ENCODE data around the gene TMEM132A.

TMEM132A gene

DNA sequence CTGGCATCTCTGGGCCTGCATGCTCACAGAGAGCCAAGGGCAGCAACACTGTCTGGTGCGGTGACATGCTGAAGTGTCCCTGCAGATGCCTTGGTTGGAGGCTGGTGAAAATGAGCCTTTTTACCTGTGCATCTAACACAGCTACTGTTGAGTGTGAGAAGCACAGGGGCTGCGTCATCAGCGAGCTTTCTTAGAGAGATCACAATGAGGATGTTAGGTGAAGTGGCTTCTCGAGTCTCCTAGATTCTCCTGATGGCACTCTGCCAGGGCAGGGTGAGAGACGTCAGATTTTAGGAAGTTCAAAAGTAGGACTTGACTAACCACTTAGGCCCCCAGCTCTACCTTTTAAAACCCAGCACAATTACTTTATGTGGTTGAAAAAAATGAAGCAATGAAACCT is 31.3 kb downstream of the TMEM132A start:
- DNase-seq (ENCODE audit: extremely low spot score) = no peak
- no peak for TF ChIP-seq FOXM1 (IDR thresholded peaks at IDR 0.05; ENCODE audit: borderline replicate concordance)
- TF ChIP-seq BHLHE40 (IDR thresholded peaks at IDR 0.05; ENCODE audit: borderline replicate concordance) = no peak
- no peak for TF ChIP-seq ZNF384 (IDR thresholded peaks at IDR 0.05)
- TF ChIP-seq HDGF (IDR thresholded peaks at IDR 0.05; ENCODE audit: borderline replicate concordance) = no peak
- TF ChIP-seq, protein P1, sequence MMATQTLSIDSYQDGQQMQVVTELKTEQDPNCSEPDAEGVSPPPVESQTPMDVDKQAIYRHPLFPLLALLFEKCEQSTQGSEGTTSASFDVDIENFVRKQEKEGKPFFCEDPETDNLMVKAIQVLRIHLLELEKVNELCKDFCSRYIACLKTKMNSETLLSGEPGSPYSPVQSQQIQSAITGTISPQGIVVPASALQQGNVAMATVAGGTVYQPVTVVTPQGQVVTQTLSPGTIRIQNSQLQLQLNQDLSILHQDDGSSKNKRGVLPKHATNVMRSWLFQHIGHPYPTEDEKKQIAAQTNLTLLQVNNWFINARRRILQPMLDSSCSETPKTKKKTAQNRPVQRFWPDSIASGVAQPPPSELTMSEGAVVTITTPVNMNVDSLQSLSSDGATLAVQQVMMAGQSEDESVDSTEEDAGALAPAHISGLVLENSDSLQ (IDR thresholded peaks at IDR 0.05) = no peak
- no peak for TF ChIP-seq CTBP1 (IDR thresholded peaks at IDR 0.05; ENCODE audit: borderline replicate concordance)
- no peak for TF ChIP-seq FOXA1 (IDR thresholded peaks at IDR 0.05)
- no peak for TF ChIP-seq SP1 (IDR thresholded peaks at IDR 0.05)
- TF ChIP-seq TARDBP (IDR thresholded peaks at IDR 0.05) = no peak
- no peak for TF ChIP-seq FOXK2 (IDR thresholded peaks at IDR 0.05)
- no peak for TF ChIP-seq NFRKB (IDR thresholded peaks at IDR 0.05)
- TF ChIP-seq SUZ12 (IDR thresholded peaks at IDR 0.05) = no peak
- TF ChIP-seq ARNT (IDR thresholded peaks at IDR 0.05) = no peak
- TF ChIP-seq L3MBTL2 (conservative IDR thresholded peaks at IDR 0.05) = no peak
- TF ChIP-seq LEF1 (IDR thresholded peaks at IDR 0.05; ENCODE audit: borderline replicate concordance) = no peak
- TF ChIP-seq ELF4 (IDR thresholded peaks at IDR 0.05) = no peak
- ChIA-PET POLR2A (no interaction called here), CTCF (interaction anchor here (0.6 kb wide), 1 partner anchor 551 kb away, joined by 3 read pairs; no protein-coding TSS in a partner anchor)

DNA sequence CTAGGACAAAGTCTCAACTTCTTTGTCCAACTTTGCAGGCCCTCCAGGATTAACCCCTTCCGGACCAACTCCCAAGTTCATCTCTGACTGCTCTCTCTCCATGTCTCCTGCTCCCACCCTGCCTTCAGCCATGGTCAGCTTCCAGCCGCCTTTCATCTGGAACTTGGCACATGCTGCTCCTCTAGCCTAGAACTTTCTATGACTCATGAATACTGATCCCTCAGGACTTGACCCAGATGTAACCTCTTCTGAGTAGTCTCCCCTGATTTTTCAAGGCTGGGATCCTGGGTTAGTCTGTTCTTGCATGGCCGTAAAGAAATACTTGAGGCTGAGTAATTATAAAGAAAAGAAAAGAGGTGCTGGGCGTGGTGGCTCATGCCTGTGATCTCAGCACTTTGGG is 32.9 kb downstream of the TMEM132A start:
- no peak for DNase-seq (ENCODE audit: extremely low spot score)
- POLR2A ChIA-PET = no interaction called here
- TF ChIP-seq L3MBTL2 (conservative IDR thresholded peaks at IDR 0.05) (no peak), FOXA1 (IDR thresholded peaks at IDR 0.05) (no peak), FOXK2 (IDR thresholded peaks at IDR 0.05) (no peak), LEF1 (IDR thresholded peaks at IDR 0.05; ENCODE audit: borderline replicate concordance) (no peak), FOXM1 (IDR thresholded peaks at IDR 0.05; ENCODE audit: borderline replicate concordance) (no peak), SUZ12 (IDR thresholded peaks at IDR 0.05) (no peak), ARNT (IDR thresholded peaks at IDR 0.05) (no peak), ELF4 (IDR thresholded peaks at IDR 0.05) (no peak), BHLHE40 (IDR thresholded peaks at IDR 0.05; ENCODE audit: borderline replicate concordance) (no peak), TARDBP (IDR thresholded peaks at IDR 0.05) (no peak), HDGF (IDR thresholded peaks at IDR 0.05; ENCODE audit: borderline replicate concordance) (no peak)
- TF ChIP-seq, protein P1 (IDR thresholded peaks at IDR 0.05) = no peak
- CTCF ChIA-PET = no interaction called here

DNA sequence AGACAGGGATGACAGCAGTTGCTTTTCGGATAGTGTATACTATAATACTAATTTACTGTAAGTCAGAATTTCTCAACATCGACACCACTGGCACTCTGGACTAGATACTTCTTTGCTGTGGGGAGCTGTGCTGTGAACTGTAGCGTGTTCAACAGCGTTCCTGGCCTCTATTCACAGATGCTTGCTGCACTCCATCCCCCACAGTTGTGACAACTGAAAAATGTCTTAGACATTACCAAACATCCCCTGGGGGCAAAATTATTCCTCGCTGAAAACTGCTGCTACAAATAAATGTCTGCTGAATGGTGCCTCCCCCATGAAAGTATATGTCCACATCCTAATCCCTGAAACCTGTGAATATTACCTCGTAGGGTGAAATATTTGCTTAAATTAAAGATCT is 35.2 kb downstream of the TMEM132A start:
- ChIA-PET CTCF (no interaction called here), POLR2A (interaction anchor here (0.5 kb wide), 1 partner anchor 56 kb away, joined by 3 read pairs; no protein-coding TSS in a partner anchor)
- TF ChIP-seq, protein P1 (IDR thresholded peaks at IDR 0.05) = no peak
- TF ChIP-seq SP1 (IDR thresholded peaks at IDR 0.05) (no peak), FOXK2 (IDR thresholded peaks at IDR 0.05) (no peak), FOXM1 (IDR thresholded peaks at IDR 0.05; ENCODE audit: borderline replicate concordance) (no peak)
- no peak for DNase-seq (ENCODE audit: extremely low spot score)

DNA sequence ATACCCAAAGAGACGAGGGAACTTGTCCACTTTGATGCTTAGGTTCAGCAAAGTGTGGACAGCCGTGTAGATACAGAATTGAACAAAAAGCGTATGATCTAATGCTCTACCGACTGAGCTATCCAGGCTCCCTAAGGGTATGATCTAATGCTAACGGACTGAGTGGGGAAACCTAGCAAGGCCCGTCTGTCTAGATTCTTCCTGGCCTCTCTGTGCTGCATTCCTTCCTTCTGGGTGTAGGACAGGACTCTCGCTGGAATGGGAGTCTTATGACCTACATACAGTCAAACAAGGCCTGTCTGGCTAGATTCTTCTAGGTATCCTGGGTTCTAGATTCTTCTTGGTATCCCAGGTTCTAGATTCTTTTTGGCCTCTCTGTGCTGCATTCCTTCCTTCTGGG is 36.1 kb downstream of the TMEM132A start:
- CTCF ChIA-PET = no interaction called here
- POLR2A ChIA-PET = no interaction called here

DNA sequence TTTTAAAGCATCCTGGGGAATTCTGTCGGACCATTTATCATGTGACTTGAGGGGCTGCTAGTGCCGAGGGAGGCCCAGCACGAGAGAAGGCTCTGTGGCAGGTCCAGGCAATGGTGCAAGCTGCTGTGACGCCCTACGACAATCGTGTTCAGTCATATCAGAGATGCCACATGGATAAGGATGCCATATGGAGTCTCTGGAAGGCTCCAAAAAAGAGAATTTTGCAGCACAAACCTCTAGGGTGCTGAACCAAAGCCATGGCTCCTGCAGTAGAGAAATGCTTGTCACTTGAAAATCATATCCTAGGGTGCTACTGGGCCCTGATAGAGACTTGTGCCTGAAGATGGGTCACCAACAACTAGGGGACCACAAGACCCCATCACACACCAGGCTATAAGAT is 40.5 kb downstream of the TMEM132A start:
- no peak for TF ChIP-seq ZNF384 (IDR thresholded peaks at IDR 0.05)
- ChIA-PET POLR2A (no interaction called here), CTCF (interaction anchor here (0.7 kb wide), 1 partner anchor 114 kb away, joined by 4 read pairs; no protein-coding TSS in a partner anchor)
- DNase-seq (ENCODE audit: extremely low spot score) = no peak

More for the DNA sequence above, 36.1 kb downstream of the TMEM132A start:
- TF ChIP-seq BHLHE40 (IDR thresholded peaks at IDR 0.05; ENCODE audit: borderline replicate concordance) (no peak), FOXM1 (IDR thresholded peaks at IDR 0.05; ENCODE audit: borderline replicate concordance) (no peak), SP1 (IDR thresholded peaks at IDR 0.05) (no peak), SUZ12 (IDR thresholded peaks at IDR 0.05) (no peak), FOXA1 (IDR thresholded peaks at IDR 0.05) (no peak), ELF4 (IDR thresholded peaks at IDR 0.05) (no peak), ARNT (IDR thresholded peaks at IDR 0.05) (no peak), ZNF384 (IDR thresholded peaks at IDR 0.05) (no peak), LEF1 (IDR thresholded peaks at IDR 0.05; ENCODE audit: borderline replicate concordance) (no peak), CTBP1 (IDR thresholded peaks at IDR 0.05; ENCODE audit: borderline replicate concordance) (no peak), L3MBTL2 (conservative IDR thresholded peaks at IDR 0.05) (no peak), FOXK2 (IDR thresholded peaks at IDR 0.05) (no peak), TARDBP (IDR thresholded peaks at IDR 0.05) (no peak), NFRKB (IDR thresholded peaks at IDR 0.05) (no peak), HDGF (IDR thresholded peaks at IDR 0.05; ENCODE audit: borderline replicate concordance) (no peak)
- TF ChIP-seq, protein P1 (IDR thresholded peaks at IDR 0.05) = no peak
- no peak for DNase-seq (ENCODE audit: extremely low spot score)

DNA sequence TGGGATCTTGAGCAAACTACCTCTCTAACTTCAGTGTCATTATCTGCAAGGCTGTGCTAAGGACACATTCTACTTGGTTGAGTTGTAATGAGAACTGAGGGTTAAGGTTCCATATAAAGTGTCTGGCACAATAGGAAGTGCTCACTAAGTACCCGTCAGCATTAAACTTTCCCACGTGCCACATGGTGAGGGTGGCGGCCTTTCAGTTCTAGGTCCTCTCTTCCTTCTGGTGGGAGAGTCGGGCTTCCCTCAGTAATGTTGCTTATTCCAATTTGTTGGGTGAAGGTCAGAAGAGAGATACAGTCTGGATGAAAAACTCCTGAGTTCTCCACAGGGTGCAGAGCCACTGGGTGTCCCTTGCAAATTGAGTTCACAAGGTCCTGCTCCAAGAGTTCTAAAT is 42.6 kb downstream of the TMEM132A start:
- ChIA-PET POLR2A (no interaction called here), CTCF (no interaction called here)
- no peak for DNase-seq (ENCODE audit: extremely low spot score)
- no peak for TF ChIP-seq TARDBP (IDR thresholded peaks at IDR 0.05)
- no peak for TF ChIP-seq ZNF384 (IDR thresholded peaks at IDR 0.05)
- TF ChIP-seq L3MBTL2 (conservative IDR thresholded peaks at IDR 0.05) = no peak
- no peak for TF ChIP-seq FOXM1 (IDR thresholded peaks at IDR 0.05; ENCODE audit: borderline replicate concordance)
- no peak for TF ChIP-seq SUZ12 (IDR thresholded peaks at IDR 0.05)
